Measurements from ENCODE around the gene MMP20.

GRCh38 chr11:102553835-102554282 is 71.3 kb downstream of the MMP20 start:
- TF ChIP-seq CTCF (IDR thresholded peaks at IDR 0.05) (no peak), POLR2A (IDR thresholded peaks at IDR 0.05) (no peak), POLR2AphosphoS5 (IDR thresholded peaks at IDR 0.05) (no peak)
